ENCODE measurements around the gene MAT2A.

GRCh38 chr2:85566265-85566664 is 27.3 kb downstream of the MAT2A start:
- no peak for TF ChIP-seq PATZ1 (CRISPR knock-in tag; IDR thresholded peaks at IDR 0.05; ENCODE audit: borderline replicate concordance)
- no peak for TF ChIP-seq ZNF565 (CRISPR knock-in tag; conservative IDR thresholded peaks at IDR 0.05; ENCODE audit: low read depth)
- TF ChIP-seq CSDC2 (CRISPR knock-in tag; IDR thresholded peaks at IDR 0.05): no peak
- no peak for TF ChIP-seq RARB (CRISPR knock-in tag; IDR thresholded peaks at IDR 0.05)

Measured in SK-N-SH treated with all-trans-retinoic acid at 6 μM for 48 hours (cell line).